ENCODE measurements around the gene MAGI1. TPM values are rescaled to one million over a fixed set of nuclear protein-coding genes. Genes with fewer than 3 reads are reported as not detected.
"Not testable (repeated sequence)": the region's sequence is repeated elsewhere in the genome, so short reads cannot be mapped to it uniquely, and the experiment has no call there.

Gene MAGI1
- total RNA-seq, 4 donors from 2014 or later = 7.6 to 42.9 (median 37.0) TPM

GRCh38 chr3:65896321-65896720, 142.4 kb downstream of the MAGI1 start:
- no peak for DNase-seq
- Histone ChIP-seq H3K36me3 (no peaks in the 10 kb centered on the region), H3K4me3 (no peak overlapping the region), H3K27ac (no peak overlapping the region), H3K9me3 (no peaks in the 10 kb centered on the region), H3K4me1 (no peaks in the 10 kb centered on the region), H3K27me3 (no peaks in the 10 kb centered on the region)
- intact Hi-C loops (cut with DNase I; ENCODE audit: low total_unique reads) = no loop called here
- TF ChIP-seq POLR2A (IDR thresholded peaks at IDR 0.05) (no peak), CTCF (IDR thresholded peaks at IDR 0.05) (no peak)

- TF ChIP-seq CTCF (IDR thresholded peaks at IDR 0.05) = no peak
- no peak for TF ChIP-seq POLR2A (IDR thresholded peaks at IDR 0.05)
- no peak overlapping the region for H3K4me3 ChIP-seq
- no peak overlapping the region for H3K27ac ChIP-seq
- no peaks in the 10 kb centered on the region for H3K36me3 ChIP-seq
- no peaks in the 10 kb centered on the region for H3K27me3 ChIP-seq
- no peak for DNase-seq
- H3K4me1 ChIP-seq = no peaks in the 10 kb centered on the region
- intact Hi-C loops (cut with DNase I; ENCODE audit: low total_unique reads) = no loop called here
- H3K9me3 ChIP-seq = no peaks in the 10 kb centered on the region
Measured at GRCh38 chr3:65894679-65895453, 143.9 kb downstream of the MAGI1 start.

- H3K4me1 ChIP-seq = no peaks in the 10 kb centered on the region
- DNase-seq = no peak
- H3K36me3 ChIP-seq = no peaks in the 10 kb centered on the region
- TF ChIP-seq CTCF (IDR thresholded peaks at IDR 0.05) = no peak
- TF ChIP-seq POLR2A (IDR thresholded peaks at IDR 0.05) = no peak
- no peak overlapping the region for H3K4me3 ChIP-seq
- no peaks in the 10 kb centered on the region for H3K9me3 ChIP-seq
- intact Hi-C loops (cut with DNase I; ENCODE audit: low total_unique reads) = no loop called here
- no peaks in the 10 kb centered on the region for H3K27me3 ChIP-seq
- H3K27ac ChIP-seq = no peak overlapping the region
Measured at GRCh38 chr3:65894126-65894525, 144.6 kb downstream of the MAGI1 start.

GRCh38 chr3:65893631-65894030, 145.1 kb downstream of the MAGI1 start:
- Histone ChIP-seq H3K36me3 (no peaks in the 10 kb centered on the region), H3K4me3 (no peak overlapping the region), H3K27me3 (no peaks in the 10 kb centered on the region), H3K27ac (no peak overlapping the region), H3K9me3 (no peaks in the 10 kb centered on the region), H3K4me1 (no peaks in the 10 kb centered on the region)
- TF ChIP-seq CTCF (IDR thresholded peaks at IDR 0.05) (no peak), POLR2A (IDR thresholded peaks at IDR 0.05) (no peak)
- intact Hi-C loops (cut with DNase I; ENCODE audit: low total_unique reads) = no loop called here
- DNase-seq = no peak

GRCh38 chr3:65891477-65891876, 147.2 kb downstream of the MAGI1 start:
- intact Hi-C loops (cut with DNase I; ENCODE audit: low total_unique reads); H3K4me1 ChIP-seq; H3K27me3 ChIP-seq; H3K9me3 ChIP-seq; H3K36me3 ChIP-seq; H3K4me3 ChIP-seq; DNase-seq; H3K27ac ChIP-seq: not testable (repeated sequence)

Measured in uterus (tissue), 4 donors.